GM13977 (cell line): ENCODE data around the gene ZIC1.

ENCODE experiments used
- DNase-seq: peaks from one replicate; pipeline ENCODE4 v3.0.0; 2012; ENCODE audit warnings: low spot score
- in situ Hi-C: fragments of 300-500 bp; cut with MboI; formaldehyde crosslinking; loops from one replicate; pipeline ENCODE4 v1.12.0; 2022; ENCODE audit warnings: low sequenced_read_pairs, low pct_unique_long_range_greater_than_20kb, mixed read lengths, inconsistent platforms; ENCODE audit not compliant: unreplicated experiment
- TF ChIP-seq, protein P1 (sequence below): IDR thresholded peaks from 2 replicates; pipeline ENCODE4 v1.5.1; 2012; ENCODE audit warnings: mild to moderate bottlenecking, control low read depth; ENCODE audit not compliant: insufficient read depth; ENCODE audit errors: extremely low read depth, missing control alignments

The ZIC1 gene

DNA sequence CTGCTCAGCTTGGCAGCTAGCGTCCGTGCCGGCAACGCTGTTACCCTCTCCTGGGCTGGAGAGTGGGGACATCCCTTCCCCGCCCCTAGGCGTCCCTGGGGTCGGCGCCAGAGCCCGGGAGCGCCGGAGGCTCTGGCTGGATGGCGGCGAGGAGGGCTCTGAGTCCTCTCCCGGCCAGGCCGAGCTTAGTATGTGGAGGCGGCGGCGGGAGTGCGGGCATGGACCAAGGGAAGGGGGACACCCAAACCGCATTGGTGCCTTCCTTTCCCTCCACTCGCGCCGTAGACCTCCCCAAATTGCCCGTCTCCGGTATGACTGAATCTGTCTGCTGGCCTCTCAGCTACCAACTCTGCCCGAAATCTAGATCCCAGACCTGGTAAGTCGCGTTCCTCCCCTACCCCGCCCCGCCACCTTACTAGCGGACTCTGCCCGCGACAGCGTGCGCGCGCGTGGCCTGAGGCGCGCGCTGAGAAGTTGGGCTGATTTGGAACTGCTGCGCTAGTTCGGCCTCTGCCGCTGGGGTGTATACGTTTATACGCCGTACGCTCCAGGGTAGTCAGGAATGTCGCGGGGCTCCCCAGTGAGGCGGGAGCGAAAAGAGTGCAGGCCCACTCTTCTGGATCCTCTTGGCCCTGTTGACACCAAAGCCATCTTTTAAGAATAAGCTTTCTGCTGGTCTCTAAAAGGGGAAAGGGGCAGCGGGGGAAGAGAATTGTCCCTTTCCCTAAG lies 12.2 kb downstream of the ZIC1 start:
- TF ChIP-seq, protein P1, sequence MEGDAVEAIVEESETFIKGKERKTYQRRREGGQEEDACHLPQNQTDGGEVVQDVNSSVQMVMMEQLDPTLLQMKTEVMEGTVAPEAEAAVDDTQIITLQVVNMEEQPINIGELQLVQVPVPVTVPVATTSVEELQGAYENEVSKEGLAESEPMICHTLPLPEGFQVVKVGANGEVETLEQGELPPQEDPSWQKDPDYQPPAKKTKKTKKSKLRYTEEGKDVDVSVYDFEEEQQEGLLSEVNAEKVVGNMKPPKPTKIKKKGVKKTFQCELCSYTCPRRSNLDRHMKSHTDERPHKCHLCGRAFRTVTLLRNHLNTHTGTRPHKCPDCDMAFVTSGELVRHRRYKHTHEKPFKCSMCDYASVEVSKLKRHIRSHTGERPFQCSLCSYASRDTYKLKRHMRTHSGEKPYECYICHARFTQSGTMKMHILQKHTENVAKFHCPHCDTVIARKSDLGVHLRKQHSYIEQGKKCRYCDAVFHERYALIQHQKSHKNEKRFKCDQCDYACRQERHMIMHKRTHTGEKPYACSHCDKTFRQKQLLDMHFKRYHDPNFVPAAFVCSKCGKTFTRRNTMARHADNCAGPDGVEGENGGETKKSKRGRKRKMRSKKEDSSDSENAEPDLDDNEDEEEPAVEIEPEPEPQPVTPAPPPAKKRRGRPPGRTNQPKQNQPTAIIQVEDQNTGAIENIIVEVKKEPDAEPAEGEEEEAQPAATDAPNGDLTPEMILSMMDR, result no peak
- DNase-seq, result peak; percentile 14
- in situ Hi-C loops, result no loop called here

DNA sequence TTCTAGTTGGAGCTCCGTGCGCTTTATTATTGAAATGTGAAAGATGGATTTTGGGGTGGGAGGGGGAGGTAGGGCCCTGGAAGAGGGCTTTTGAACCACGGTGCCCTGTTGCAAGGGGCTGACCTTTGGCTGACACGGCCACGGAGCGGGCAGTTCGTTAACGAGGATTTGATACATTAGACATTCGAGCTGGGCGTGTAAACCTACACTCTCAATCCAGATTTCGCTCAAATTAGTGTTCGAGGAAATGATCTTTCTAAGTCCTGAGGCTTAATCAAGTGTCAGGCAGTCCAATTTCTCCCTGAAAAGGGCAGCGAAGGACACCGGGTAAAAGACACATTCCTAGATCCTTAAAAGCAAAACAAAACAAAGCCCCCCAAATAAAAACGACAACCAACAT lies 13.0 kb downstream of the ZIC1 start:
- in situ Hi-C loops, result no loop called here
- DNase-seq, result peak; percentile 8
- TF ChIP-seq, protein P1, result no peak

DNA sequence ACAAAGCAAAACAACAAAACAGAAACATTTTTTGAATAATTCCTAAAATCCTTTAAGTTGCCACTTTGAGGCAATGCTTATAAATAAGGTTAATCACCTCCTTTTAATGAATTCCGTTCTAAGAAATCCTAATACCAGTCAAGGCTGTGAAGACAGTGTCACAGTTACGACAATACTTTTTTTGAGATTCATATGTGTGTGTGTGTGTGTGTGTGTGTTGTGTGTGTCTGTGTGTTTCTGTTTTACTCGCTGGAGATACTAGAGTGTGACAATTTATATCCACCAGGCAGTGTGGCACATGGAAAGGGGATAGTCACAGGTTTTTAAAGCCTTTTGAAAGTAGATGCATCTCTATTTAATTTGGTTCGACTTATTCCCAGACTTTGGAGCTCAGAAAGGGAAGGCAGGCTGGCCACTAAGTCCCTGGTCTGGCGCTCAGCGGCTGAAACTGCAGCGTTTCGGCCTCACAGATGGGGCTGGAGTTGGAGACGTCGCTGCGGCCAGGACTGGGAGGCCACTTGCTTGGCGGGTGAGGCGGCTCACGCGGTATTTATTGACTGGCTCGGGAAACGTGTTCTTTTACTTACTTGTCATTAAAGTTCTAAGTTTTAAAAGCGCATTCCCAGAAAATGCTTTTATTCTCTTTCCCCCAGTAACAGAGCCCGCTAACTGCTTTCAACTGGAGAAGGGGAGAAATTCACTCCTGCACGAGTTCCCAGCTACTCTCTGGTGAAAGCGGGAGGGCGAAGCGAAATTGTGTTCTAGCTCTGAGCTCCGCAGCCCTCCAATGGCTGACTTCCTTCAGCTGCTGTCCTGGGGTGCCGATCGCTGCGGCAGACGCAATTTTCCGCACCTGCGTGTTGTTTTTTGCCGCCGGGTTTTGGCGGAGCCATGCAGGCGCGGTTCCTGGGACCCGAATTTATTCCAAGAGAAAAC lies 13.7 kb downstream of the ZIC1 start:
- TF ChIP-seq, protein P1, result no peak
- DNase-seq, result peak; percentile 15
- in situ Hi-C loops, result no loop called here

DNA sequence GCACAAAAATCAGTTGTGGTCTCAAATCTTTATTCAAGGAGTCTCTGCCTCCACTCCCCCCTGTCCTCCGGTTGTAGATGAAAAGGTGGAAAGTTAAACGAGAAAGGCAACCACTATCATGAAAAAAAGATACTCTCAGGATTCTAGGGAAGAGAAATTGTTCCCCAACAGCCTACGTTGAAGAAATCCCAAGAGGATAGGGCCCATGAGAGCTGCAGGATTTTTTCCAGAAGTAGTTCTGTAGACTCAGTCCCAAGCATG lies 14.3 kb downstream of the ZIC1 start:
- TF ChIP-seq, protein P1, result no peak
- DNase-seq, result peak; percentile 24
- in situ Hi-C loops, result no loop called here

DNA sequence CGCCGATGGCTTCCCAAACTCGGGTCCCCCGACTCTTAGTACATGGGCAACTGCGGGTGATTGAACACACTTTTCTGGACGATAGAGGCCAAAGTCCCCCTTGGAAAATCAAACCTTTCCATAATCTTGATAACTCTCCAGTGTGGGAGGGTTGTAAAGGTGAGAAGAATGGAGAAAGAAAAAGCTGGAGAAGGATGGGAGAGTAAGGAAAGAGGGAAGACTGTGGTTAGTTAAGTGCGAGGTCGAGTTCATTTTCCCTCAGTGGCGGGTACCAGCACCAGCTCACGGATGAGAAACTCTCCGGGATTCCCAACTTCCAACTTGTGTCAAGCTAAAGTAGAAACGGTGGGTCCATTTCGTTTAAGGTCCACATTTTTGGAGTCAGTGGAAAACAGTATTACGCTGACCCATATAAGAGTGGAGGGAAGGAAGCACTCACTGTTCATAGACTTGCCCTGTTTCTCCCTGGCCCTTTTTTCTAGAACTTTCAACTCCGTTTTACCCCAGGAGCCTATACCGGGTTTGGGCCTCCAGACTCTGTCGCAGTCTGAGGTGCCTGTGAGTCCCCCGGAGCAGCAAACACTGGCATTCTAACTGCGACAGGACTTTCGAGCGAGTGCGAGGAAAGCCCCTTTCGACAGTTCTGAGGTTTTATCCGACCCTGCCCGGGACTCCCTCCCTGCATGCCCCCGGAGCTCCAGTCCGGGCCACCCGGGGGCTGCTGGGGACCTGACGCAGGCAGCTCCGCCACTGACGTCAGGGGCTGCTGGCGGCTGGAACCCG lies 14.8 kb downstream of the ZIC1 start:
- in situ Hi-C loops, result no loop called here
- TF ChIP-seq, protein P1, result no peak

DNA sequence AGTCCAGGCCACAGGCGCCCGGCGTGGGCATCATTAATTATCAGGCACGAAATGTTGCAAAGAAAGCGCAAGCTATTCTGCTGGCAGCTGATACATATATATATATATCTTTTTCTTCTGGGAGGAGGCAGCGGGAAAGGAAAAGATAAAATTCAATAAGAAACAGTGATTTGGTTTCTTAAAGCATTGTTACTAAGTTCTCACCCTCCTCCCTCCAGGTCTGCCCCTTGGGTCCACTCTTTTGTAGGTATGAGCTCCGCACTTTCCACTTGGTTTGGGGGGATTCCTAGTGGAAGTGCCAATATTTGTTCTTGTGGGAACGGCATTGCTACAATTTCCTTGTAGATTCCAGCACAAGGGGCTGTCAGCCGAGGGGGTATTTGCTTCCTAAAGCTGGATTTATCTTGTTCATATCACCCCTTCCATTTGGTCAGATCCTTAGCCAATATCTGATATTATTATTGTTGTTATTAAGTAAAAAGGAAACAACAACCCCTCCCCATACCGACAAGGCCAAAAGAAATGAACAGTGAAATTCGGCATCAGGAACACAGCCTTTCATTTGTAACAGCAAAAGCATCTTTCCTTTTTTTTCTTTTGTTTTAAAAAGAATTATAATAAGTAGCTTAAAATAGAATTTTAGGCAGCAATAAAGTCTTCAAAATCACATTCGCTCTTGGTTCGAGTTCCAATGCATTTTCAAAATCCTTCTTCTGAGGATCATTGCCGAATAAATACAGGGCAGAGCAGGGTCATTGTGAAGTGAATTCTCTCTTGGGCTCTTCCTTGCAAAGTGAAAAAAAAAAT lies 15.6 kb downstream of the ZIC1 start:
- TF ChIP-seq, protein P1, result no peak
- no peak for DNase-seq
- in situ Hi-C loops, result no loop called here

More for the DNA sequence above, 14.8 kb downstream of the ZIC1 start:
- peak; percentile 6 for DNase-seq
